AG04449 (cell line): ENCODE results near the gene PELI2.

Source experiments
- CTCF ChIA-PET: fragments of 350-600 bp; formaldehyde crosslinking; extraction: SDS; loops from one replicate; lab custom pipeline; 2021; ENCODE audit warnings: antibody characterized with exemption; lab: Yijun Ruan, JAX
- POLR2A ChIA-PET: fragments of 400-600, 350-600 bp; formaldehyde crosslinking; extraction: SDS; loops from one replicate; lab custom pipeline; 2020; ENCODE audit warnings: antibody characterized with exemption, inconsistent platforms; lab: Yijun Ruan, JAX
- DNase-seq: peaks from one replicate; pipeline ENCODE4 v3.0.0-alpha.2; 2010; ENCODE audit warnings: low read depth, low spot score
- H3K4me3 ChIP-seq: 2 replicates; pipeline ENCODE4 v1.5.1; 2011; ENCODE audit warnings: low read depth, mild to moderate bottlenecking, control low read depth, low read length
- CTCF ChIP-seq: IDR thresholded peaks from one replicate; pipeline ENCODE4 v1.5.1; 2011; ENCODE audit warnings: mild to moderate bottlenecking, moderate library complexity, low read length, control low read depth, inconsistent platforms; ENCODE audit not compliant: insufficient read depth; ENCODE audit errors: missing control alignments

The PELI2 gene

GRCh38 chr14:56268673-56269072 is 150.5 kb downstream of the PELI2 start:
- POLR2A ChIA-PET, result no interaction called here

GRCh38 chr14:56270921-56271320 is 152.7 kb downstream of the PELI2 start:
- DNase-seq, result no peak
- H3K4me3 ChIP-seq, result no peak overlapping the region
- POLR2A ChIA-PET, result no interaction called here
- TF ChIP-seq CTCF, result no peak
- CTCF ChIA-PET, result interaction anchor here (0.7 to 1.0 kb wide), 2 partner anchors 23 to 69 kb away, joined by 3 read pairs; no protein-coding TSS in a partner anchor

More at GRCh38 chr14:56268673-56269072, 150.5 kb downstream of the PELI2 start:
- DNase-seq, result no peak
- H3K4me3 ChIP-seq, result no peak overlapping the region
- no peak for TF ChIP-seq CTCF
- CTCF ChIA-PET, result interaction anchor here (1.3 kb wide), 2 partner anchors 10 to 22 kb away, joined by 3 to 5 read pairs; no protein-coding TSS in a partner anchor

GRCh38 chr14:56271970-56272369 is 153.8 kb downstream of the PELI2 start:
- ChIA-PET CTCF (no interaction called here), POLR2A (interaction anchor here (1.0 kb wide), 1 partner anchor 68 kb away, joined by 3 read pairs; no protein-coding TSS in a partner anchor)
- no peak for TF ChIP-seq CTCF
- DNase-seq, result peak; percentile 56
- H3K4me3 ChIP-seq, result no peak overlapping the region

- peak; percentile 66 for DNase-seq
- POLR2A ChIA-PET, result interaction anchor here (0.6 to 1.4 kb wide), 3 partner anchors 23 to 146 kb away, joined by 3 to 5 read pairs (median 4); no protein-coding TSS in a partner anchor
- no peak overlapping the region for H3K4me3 ChIP-seq
- CTCF ChIA-PET, result interaction anchor here (1.6 kb wide), 1 partner anchor 67 kb away, joined by 5 read pairs; no protein-coding TSS in a partner anchor
- TF ChIP-seq CTCF, result no peak
Measured at GRCh38 chr14:56273155-56273554, 154.9 kb downstream of the PELI2 start.

GRCh38 chr14:56273951-56274350 is 155.7 kb downstream of the PELI2 start:
- ChIA-PET POLR2A (interaction anchor here (1.4 kb wide), 1 partner anchor 51 kb away, joined by 5 read pairs; no protein-coding TSS in a partner anchor), CTCF (interaction anchor here (0.7 to 1.6 kb wide), 2 partner anchors 25 to 66 kb away, joined by 3 to 5 read pairs; no protein-coding TSS in a partner anchor)
- H3K4me3 ChIP-seq, result no peak overlapping the region
- DNase-seq, result no peak
- no peak for TF ChIP-seq CTCF

- TF ChIP-seq CTCF, result no peak
- no peak overlapping the region for H3K4me3 ChIP-seq
- ChIA-PET POLR2A (no interaction called here), CTCF (interaction anchor here (0.7 to 1.6 kb wide), 2 partner anchors 24 to 65 kb away, joined by 3 to 5 read pairs; no protein-coding TSS in a partner anchor)
- no peak for DNase-seq
Measured at GRCh38 chr14:56274556-56274955, 156.3 kb downstream of the PELI2 start.
